GM18907 (cell line): Measurements from ENCODE around the gene CTSC.

Source experiments
- ATAC-seq: cut with Tn5 transposase; IDR thresholded peaks from one replicate; pipeline ENCODE4 v1.9.1; 2021; ENCODE audit warnings: mild to moderate bottlenecking, moderate library complexity; ENCODE audit not compliant: unreplicated experiment

The CTSC gene

DNA sequence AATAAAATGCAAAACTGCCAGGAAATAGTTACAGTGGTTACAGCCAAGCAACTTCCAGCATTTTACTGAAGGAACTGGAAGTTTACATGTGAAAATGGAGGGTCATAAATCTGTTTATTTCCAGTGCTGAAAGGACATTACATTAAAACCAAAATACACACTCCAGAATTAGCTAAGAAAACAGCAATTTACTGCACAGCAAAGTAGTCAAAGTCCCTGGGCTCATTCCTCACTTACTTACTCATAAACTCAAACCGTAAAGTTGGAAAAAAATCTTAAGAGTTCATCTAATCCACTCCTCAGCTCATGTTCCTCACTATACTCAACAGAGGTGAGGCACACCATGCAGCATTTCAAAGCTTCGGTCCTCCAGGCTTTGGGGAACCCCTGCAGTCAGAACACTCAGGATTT, 17.4 kb downstream of the CTSC start:
- no peak for ATAC-seq

DNA sequence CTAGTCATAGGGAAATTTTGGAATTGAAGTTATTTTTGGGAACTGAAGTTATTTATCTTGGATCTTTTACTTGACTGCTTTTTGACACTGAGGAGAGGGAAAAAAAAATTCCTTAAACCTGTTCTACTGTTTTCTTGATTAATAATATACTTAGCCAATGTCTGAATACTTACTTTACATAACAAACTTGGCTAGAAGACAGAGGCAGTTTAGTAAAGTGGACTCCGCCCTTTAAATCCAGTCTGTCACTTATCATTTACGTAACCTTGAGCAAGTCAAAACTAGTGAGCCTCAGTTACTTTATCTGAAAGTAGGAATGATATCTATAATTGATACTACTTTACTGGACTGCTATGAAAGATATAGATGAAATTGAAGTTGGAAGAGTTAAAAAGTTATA, 19.5 kb downstream of the CTSC start:
- no peak for ATAC-seq

DNA sequence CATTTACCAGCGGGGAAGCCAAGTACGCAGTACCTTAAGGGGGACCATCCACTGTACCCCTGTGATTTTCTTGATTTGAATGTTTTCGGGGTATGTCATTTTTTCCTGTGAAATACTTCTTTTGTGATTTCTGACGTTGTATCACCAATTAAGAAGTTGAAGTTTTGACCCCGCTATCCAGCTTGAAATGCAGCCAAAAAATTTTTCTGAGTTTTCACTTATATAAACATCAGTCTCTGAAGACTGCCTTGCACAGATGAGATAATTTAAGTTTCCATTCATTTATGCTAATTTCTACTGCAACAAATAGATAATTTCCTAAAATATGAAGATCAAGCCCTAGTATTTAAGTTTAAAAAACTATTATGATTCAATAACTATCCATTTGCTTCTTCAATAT, 20.0 kb downstream of the CTSC start:
- ATAC-seq: no peak

DNA sequence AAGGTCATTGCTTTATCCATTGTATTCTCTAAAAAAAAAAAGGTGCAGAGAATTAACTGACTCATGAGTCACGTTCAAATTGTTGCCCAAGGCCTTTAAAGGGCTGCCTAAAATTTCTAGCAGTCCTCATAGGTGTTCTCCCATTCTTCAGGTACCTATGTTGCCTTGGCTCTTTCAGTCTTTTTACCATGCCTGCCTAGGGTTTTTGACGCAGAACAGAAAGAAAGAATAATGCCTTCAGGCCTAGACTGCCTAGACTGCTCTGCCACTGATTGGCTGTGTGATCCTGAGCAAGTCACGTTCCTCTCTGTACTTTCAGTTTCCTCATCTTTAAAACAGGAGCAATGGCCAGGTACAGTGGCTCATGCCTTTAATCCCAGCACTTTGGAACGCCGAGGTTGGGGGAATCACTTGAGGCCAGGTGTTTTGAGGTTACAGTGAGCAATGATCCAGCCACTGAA, 21.5 kb downstream of the CTSC start:
- no peak for ATAC-seq

DNA sequence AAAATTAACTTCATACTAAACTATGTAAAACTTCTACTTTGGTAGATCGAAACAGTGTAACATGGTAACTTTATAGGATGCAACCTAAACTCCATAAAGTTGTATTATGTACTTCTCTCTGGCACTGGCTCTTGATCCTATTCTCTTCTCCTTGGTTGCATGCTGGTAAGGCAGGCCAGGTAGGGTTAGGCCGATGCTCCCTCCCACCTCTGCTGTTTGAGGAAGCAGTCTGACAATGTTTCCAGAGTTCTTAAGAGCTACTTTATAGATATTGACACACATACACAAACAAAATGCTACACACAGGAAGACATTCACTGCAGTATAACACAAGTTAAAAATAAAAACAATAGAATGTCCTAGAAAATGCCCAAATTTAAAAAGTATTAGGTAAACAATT, 22.5 kb downstream of the CTSC start:
- ATAC-seq: no peak

DNA sequence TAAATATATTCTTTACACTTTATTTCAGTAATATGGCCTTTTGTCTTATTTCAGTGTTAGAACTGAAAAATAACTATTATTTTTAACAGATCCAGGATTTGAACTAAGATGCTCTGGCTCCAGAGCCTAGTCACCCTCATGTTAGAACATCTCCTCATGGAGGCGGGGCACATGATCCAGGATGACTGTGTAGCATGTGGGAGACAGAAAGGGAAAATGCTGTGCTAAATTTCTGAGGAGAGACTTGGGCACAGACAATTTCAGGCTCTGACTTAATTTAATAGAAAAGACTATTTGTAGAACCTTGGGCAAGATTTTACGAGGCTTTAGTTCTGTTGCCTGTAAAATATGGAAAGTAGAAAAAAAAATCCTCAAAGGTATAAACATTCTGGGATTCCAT, 24.1 kb downstream of the CTSC start:
- no peak for ATAC-seq

DNA sequence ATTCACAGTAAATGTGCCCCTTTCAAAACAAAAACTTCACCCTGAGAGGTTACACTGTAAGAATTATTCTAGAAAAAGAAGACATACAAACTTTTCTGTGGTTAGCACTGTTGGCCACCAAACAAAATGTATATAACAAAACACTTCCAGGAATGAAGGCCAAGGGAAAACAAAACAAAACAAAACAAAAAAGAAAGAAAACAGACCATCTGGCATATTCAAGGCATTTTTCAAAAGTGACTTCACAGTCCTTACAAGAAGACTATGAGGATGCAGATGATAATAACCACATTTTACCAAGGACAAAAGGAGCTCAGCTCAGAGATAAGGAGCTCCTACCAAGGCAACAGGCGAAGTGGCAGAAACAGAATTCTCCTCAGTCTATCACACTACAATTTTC, 24.9 kb downstream of the CTSC start:
- no peak for ATAC-seq

DNA sequence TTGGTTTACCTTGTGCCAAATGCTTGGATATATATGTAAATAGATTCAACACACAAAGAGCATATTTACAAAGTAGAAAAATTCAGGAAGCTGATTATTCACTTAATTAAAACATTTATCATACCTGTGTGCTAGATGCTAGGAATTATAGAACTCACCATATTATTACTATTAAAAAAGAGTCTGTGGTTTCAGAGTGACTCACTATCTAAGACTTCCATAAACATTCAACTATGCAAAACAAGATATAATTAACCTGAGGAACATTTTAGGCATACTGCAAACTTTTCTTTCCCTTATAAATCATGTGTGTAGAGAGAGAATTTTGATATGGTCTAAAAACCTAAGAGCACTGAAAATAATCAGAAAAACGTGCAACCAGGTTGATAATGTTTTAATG, 27.3 kb downstream of the CTSC start:
- no peak for ATAC-seq

DNA sequence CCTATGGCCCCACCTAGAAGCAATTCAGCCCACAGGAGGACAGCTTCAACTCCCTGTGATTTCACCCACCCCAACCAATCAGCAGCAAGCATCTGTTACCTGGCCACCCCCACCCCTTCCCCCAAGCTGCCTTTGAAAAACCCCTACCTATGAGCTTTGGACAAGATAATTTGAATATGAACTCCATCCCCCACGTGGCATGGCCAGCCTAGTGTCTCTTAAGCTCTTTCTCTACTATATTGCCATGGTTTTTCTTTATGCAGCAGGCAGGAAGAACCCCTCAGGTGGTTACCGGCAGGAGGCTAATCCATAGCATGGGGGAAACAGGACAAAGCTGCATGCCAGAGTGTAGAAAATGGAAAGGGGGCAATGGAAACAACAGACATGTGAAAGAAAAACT, 29.0 kb downstream of the CTSC start:
- ATAC-seq: no peak

DNA sequence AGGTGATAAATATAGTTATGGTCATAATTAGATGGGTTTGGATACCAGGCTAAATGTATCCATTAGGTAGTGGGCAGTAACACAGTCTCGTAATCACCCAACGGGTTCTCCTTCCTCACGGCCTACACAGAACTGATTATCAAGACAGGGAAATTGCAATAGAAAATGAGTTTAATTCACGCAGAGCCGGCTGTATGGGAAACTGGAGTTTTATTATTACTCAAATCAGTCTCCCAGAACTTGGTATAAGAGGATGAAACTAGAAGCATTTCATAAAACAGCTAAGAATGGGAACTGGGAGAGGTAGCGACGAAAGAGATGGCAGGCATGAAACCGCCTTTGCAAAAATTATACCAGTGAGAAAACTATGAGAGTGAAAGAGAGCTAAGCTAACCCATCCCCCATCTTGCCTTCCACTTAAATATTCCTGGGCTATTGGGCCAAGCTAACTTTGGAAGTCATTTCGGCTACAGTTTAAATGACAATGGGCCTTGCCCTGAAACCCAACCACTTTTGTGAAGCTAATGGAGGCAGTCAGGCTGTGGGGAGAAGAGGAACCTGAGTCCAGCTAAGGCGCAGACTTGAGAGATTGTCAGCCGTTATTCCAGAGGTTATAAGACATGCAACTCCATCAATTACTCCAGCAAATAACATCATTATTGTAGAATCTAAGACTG, 29.6 kb downstream of the CTSC start:
- ATAC-seq: peak; percentile 64

DNA sequence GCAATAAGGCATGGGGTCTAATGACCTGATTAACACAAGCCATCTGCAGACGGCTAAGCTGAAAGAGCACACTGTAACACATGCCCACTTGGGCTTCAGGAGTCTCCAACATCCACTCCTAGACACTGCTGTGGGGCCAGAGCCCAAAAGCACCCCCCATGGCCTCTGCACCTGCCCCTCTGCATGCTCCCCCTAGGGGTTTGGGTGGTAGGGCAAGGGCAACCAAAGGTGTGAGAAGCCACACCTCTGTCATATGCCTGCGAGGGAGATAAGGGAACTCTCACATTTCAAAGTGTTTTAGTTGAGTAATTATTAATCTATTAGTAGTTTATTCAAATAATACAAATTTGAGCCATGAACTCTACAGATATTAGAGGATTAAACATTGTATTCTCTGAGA, 30.8 kb downstream of the CTSC start:
- ATAC-seq: no peak

DNA sequence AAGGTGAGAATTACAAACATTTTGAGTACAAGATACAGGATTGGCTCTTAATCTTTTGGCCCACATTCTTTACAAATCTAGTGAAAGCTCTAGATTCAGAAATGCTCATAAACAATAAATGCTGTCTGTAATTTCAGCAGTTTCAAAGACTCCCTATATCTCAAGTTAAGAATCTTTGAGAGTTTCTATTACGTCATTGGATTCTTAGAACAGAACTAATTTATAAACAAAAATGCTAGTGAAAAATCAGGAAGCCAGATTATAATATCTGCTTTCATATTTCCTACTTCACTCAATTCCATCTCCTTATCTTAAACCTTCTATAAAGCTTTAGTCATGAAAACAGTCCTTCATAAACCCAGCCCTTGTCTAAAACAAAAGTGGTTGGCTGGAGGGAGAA, 32.1 kb downstream of the CTSC start:
- no peak for ATAC-seq

DNA sequence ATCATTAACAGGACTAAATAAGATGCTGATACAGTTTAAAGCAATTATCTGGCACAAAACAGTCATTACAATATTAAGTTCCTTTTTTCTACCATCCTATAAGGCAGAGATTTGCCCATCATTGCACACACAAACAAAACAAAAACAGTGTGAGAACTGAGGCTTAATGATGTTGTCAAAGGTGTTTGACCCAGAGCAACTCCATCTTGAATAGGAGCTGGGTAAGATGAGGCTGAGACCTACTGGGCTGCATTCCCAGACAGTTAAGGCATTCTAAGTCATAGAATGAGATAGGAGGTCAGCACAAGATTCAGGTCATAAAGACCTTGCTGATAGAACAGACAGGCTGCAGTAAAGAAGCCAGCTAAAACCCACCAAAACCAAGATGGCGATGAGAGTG, 33.2 kb downstream of the CTSC start:
- no peak for ATAC-seq

DNA sequence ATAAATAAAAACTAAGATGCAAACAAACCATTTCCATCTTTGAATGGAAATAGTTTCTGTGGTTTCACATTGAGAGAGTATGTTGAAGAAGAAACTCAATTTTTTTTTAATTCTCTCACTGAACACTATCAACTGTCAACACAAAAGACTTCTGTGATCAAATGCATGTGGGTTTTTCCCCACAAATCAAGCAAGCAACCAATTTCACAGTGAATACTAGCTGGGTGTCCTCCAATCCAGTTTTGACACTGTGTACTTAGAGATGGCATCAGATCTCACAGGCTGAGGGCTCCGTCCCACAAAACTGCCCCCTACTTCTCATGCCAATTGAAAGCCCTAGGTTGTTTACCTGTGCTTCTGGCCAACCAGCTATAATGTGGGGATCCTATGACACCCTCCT, 34.5 kb downstream of the CTSC start:
- ATAC-seq: no peak

DNA sequence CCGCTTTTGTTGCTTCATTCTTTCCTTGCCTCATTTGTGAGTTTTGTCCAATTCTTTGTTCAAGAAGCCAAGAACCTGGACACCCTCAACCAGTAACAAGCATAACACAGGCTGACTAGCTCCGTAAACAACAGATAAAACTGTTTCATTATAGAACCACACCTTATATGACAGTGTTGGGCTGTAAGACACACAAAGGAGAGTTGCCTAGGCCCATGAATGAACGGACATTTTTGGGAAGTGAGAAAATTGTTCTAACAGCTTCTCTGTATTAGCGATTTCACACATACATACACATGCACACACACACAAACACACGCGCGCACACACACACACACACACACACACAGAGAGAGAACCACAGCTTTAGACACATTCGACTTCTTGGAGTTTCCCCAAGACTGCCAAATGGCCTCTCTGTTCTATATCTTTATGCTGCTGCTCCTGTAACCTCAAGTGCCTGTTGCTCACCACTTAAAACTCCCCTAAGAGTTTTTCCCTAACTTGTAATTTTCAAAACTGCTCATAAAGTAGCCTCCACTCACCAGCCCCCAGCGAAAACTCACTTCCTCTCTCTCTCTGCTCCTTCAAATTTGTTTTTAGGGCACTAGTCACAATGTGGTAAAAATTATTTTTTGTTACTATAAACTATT, 35.9 kb downstream of the CTSC start:
- ATAC-seq: peak; percentile 56

DNA sequence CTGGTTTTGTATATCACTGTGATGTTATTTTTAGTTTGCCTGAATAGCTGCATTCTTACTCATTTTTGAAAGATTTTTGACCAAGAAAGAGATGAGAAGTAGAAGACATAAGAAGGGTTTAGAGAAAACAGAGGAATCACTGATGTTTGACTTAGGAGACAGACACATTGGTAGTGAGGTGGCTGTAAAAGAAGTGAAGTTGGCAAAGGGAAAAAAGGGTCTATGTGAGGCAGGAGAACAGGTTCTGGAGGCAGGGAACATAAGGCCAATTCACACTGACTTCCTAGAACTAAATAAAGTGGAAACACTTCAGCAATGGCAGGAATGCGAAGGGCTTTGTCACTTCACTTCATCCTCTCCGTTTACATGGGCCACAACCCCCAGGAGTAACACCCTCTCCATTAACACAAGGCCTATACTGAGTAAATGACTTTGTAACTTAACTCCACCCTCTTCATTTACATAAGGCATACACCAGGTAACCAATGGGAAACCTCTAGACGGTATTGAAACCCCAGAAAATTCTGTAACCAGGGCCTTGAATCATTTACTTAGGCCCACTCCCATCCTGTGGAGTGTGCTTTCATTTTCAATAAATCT, 36.5 kb downstream of the CTSC start:
- peak; percentile 83 for ATAC-seq

DNA sequence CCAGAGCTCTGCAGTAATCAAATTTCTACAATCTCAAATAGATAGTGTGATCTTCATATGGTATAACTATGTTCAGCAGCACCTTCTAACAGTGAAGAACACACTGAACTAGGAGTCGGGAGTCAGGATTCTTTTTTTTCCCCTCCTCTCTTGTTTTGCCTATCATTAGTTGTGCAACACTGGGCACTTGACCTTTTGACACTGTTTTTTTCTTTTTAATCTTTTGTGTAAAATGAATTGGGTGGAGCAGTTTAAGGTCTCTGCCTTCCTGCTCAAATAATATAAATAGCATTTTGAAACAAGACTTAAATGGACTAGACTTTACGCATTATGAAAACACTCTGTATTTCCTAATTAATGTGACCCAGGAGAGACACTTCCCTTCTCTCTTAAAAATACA, 39.7 kb downstream of the CTSC start:
- ATAC-seq: no peak

DNA sequence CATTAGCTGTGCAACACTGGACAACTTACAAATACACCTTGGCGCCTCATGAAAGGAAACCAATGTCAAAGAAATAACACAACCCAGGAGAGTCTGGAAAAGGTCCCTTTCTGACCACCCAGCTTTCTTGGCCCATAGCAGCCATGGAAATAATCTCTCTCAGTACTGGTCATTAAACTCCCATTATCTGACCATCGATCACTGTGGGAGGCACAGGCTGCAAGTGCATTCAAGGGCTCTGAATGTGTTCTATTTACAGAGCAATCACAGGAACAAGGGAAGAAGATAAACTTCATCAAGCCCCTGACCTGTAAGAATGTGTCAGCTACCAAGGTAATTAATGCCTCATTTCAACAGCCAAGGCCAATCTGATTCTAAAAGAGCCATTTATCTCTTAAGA, 40.1 kb downstream of the CTSC start:
- ATAC-seq: no peak

DNA sequence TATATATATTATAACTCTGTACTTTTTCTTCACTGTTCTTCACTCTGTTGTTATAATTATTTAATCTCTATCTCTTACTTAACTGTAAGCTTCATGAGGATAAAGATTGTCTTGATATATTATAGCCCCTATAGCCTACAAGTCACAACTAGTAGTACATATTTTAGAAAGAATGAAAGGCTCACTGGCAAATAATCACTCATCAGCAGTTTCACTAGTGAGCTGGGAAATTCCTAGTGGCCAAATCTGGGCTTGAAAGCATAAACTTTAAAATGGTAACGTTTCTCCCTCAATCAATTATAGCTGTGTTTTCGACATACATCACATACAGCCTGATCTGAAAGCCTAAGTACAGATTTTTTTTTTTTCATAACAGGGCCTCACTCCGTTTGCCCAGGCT, 42.5 kb downstream of the CTSC start:
- ATAC-seq: no peak

DNA sequence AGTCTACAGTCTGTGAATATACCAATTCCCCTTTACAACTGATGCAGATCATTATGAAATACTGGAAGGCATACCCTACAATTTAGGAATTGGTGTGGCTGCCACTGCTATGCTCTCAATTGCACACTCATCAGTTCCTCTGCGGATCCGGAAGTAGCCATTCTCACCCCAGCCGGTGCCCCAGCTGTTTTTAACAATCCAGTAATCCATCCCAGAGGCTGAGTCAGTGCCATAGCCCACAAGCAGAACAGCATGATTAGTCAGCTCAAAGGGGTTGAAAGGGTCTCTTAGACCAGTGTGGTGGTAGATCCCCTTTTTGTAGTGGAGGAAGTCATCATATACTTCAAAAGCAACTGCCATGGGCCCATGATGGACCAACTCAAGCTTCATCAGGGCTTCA, 43.6 kb downstream of the CTSC start:
- ATAC-seq: no peak

DNA sequence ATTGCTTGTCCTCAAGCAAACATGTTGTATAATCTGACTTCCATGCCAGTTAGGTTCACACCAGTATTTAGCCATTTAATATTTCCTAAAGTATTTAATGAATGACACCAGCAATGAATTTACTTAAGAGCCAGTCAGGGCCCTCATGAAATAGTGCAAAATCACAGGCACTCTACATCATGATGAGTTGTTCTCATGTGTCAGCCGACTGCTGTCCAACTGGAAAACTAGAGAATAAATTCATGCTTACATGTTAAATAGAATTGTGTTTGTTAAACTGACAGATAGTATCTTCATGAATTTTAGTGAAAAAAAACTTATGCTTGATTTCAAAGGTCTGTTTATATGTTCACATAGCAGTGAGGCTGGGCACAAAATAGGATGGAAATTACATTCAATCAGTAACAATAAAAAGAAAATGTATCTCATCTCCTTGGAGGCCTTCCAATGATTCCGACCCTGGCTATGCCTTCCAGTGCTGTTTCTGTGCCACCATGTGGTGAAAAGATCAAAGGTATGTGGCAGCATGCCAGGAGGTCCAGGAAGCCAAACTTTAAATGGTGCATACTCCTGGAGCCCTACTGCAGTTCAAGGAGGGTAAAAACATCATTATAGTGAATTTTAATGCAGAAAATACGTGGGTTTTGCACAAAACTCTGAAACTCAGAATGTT, 45.2 kb downstream of the CTSC start:
- no peak for ATAC-seq

DNA sequence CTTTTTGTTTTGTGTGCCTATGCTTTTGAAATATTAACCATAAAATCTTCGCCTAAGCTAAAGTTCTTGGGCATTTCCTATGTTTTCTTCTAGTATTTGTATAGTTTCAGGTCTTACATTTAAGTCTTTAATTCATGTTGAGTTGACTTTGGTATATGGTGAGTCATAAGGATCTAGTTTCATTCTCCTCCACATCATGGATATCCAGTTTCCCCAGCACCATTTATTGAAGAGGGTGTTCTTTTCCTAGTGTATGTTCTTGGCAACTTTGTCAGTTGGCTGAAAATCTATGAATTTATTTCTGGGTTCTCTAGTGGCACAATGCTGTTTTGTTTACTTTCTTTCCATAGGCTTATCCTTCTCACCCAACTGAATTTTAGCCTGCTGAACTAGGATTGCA, 49.0 kb downstream of the CTSC start:
- no peak for ATAC-seq
